NCI-H1436 (cell line): Measurements from ENCODE around the gene CKLF.
"Not testable (repeated sequence)": the region's sequence is repeated elsewhere in the genome, so short reads cannot be mapped to it uniquely, and the experiment has no call there.

Experiments
- DNase-seq: peaks from one replicate; lab custom pipeline; 2025; lab: John Stamatoyannopoulos, UW

Gene CKLF

GRCh38 chr16:66569131-66569530, 16.8 kb downstream of the CKLF start:
- DNase-seq, result no peak

GRCh38 chr16:66569827-66570405, 17.5 kb downstream of the CKLF start:
- no peak for DNase-seq

- no peak for DNase-seq
These were observed 20.0 kb downstream of the CKLF start for GRCh38 chr16:66572356-66572755.

GRCh38 chr16:66574081-66574480, 21.7 kb downstream of the CKLF start:
- no peak for DNase-seq

- DNase-seq, result no peak
These were observed 22.2 kb downstream of the CKLF start for GRCh38 chr16:66574531-66574930.

- DNase-seq, result no peak
These were observed 22.7 kb downstream of the CKLF start for GRCh38 chr16:66575060-66575459.

- DNase-seq, result no peak
These were observed 23.9 kb downstream of the CKLF start for GRCh38 chr16:66576296-66576695.

- no peak for DNase-seq
These were observed 26.5 kb downstream of the CKLF start, which contains the start of gene CMTM2 for GRCh38 chr16:66578651-66579531. Gene CMTM2 (plus strand): TSS chr16:66579463. CDS start chr16:66579608, 145 bp downstream.

- no peak for DNase-seq
These were observed 28.3 kb downstream of the CKLF start for GRCh38 chr16:66580605-66581209.

- no peak for DNase-seq
These were observed 29.0 kb downstream of the CKLF start for GRCh38 chr16:66581246-66581952.

GRCh38 chr16:66585481-66586239, 33.3 kb downstream of the CKLF start:
- DNase-seq, result no peak

- DNase-seq, result no peak
These were observed 35.7 kb downstream of the CKLF start for GRCh38 chr16:66587881-66588600.

GRCh38 chr16:66588981-66589713, 36.8 kb downstream of the CKLF start:
- no peak for DNase-seq

- no peak for DNase-seq
These were observed 37.9 kb downstream of the CKLF start for GRCh38 chr16:66590322-66590721.

GRCh38 chr16:66591018-66591417, 38.6 kb downstream of the CKLF start:
- DNase-seq, result no peak

GRCh38 chr16:66592241-66592640, 39.9 kb downstream of the CKLF start:
- no peak for DNase-seq

GRCh38 chr16:66592814-66593213, 40.4 kb downstream of the CKLF start:
- no peak for DNase-seq

GRCh38 chr16:66594739-66595138, 42.4 kb downstream of the CKLF start:
- no peak for DNase-seq

GRCh38 chr16:66596559-66596958, 44.2 kb downstream of the CKLF start:
- DNase-seq, result not testable (repeated sequence)
